NCI-H345 (cell line): ENCODE results near the gene RAD51B.

ENCODE experiments used
- DNase-seq: peaks from one replicate; lab custom pipeline; 2025; lab: John Stamatoyannopoulos, UW

The RAD51B gene

GRCh38 chr14:68703093-68703492, 883.5 kb downstream of the RAD51B start:
- no peak for DNase-seq

GRCh38 chr14:68704736-68705720, 885.4 kb downstream of the RAD51B start:
- DNase-seq: no peak

- DNase-seq: no peak
These were observed 886.2 kb downstream of the RAD51B start for GRCh38 chr14:68705741-68706283.

GRCh38 chr14:68707482-68707881, 887.9 kb downstream of the RAD51B start:
- no peak for DNase-seq

- DNase-seq: no peak
These were observed 888.8 kb downstream of the RAD51B start for GRCh38 chr14:68708343-68708742.

GRCh38 chr14:68709007-68709406, 889.4 kb downstream of the RAD51B start:
- no peak for DNase-seq

GRCh38 chr14:68710776-68711175, 891.2 kb downstream of the RAD51B start:
- no peak for DNase-seq

- DNase-seq: no peak
These were observed 892.2 kb downstream of the RAD51B start for GRCh38 chr14:68711561-68712309.

- DNase-seq: no peak
These were observed 893.3 kb downstream of the RAD51B start for GRCh38 chr14:68712703-68713370.

GRCh38 chr14:68713782-68714181, 894.2 kb downstream of the RAD51B start:
- DNase-seq: no peak

- no peak for DNase-seq
These were observed 895.7 kb downstream of the RAD51B start for GRCh38 chr14:68714991-68715924.

GRCh38 chr14:68716698-68717097, 897.1 kb downstream of the RAD51B start:
- peak; percentile 47 for DNase-seq

GRCh38 chr14:68718023-68718990, 898.7 kb downstream of the RAD51B start:
- no peak for DNase-seq

- DNase-seq: no peak
These were observed 900.2 kb downstream of the RAD51B start for GRCh38 chr14:68719634-68720384.

- DNase-seq: no peak
These were observed 902.6 kb downstream of the RAD51B start for GRCh38 chr14:68722186-68722585.

- no peak for DNase-seq
These were observed 903.5 kb downstream of the RAD51B start for GRCh38 chr14:68722968-68723566.

- DNase-seq: no peak
These were observed 904.3 kb downstream of the RAD51B start for GRCh38 chr14:68723808-68724268.

- DNase-seq: no peak
These were observed 905.3 kb downstream of the RAD51B start for GRCh38 chr14:68724914-68725313.
